KOPT-K1 (cell line): ENCODE results near the gene LRRC3B.
"Not testable (repeated sequence)": the region's sequence is repeated elsewhere in the genome, so short reads cannot be mapped to it uniquely, and the experiment has no call there.

Experiments
- H3K27ac ChIP-seq: fragments of 200-600 bp; sonication (generic); 2 replicates; pipeline ENCODE4 v1.5.1; 2016; ENCODE audit warnings: antibody characterized with exemption, mild to moderate bottlenecking, low read depth, low read length; ENCODE audit not compliant: poor library complexity, severe bottlenecking
- H3K36me3 ChIP-seq: fragments of 200-600 bp; sonication (generic); 2 replicates; pipeline ENCODE4 v1.5.1; 2017; ENCODE audit warnings: antibody characterized with exemption, mild to moderate bottlenecking, low read length, moderate library complexity; ENCODE audit not compliant: insufficient read depth
- H3K9me3 ChIP-seq: fragments of 200-600 bp; sonication (generic); 2 replicates; pipeline ENCODE4 v1.5.1; 2017; ENCODE audit warnings: antibody characterized with exemption, low read length, mild to moderate bottlenecking; ENCODE audit not compliant: insufficient read depth, poor library complexity, severe bottlenecking

Gene LRRC3B

GRCh38 chr3:26622621-26623418 lies at the start of gene LRRC3B:
LRRC3B (plus strand) TSS chr3:26622772; CDS start chr3:26709673, 86,901 bp downstream.
- Histone ChIP-seq H3K27ac (no peak within 1 kb of the TSS), H3K9me3 (peaks cover 6% of the 10 kb centered on the region), H3K36me3 (no peaks in the 10 kb centered on the region)

- H3K9me3 ChIP-seq: no peaks in the 10 kb centered on the region
These were observed 47.8 kb upstream of the LRRC3B start for GRCh38 chr3:26574766-26575165.

GRCh38 chr3:26579116-26579515 lies 43.5 kb upstream of the LRRC3B start:
- Histone ChIP-seq H3K36me3 (no peaks in the 10 kb centered on the region), H3K27ac (no peak overlapping the region)

More at GRCh38 chr3:26574766-26575165, 47.8 kb upstream of the LRRC3B start:
- no peak overlapping the region for H3K27ac ChIP-seq
- H3K36me3 ChIP-seq: no peaks in the 10 kb centered on the region

GRCh38 chr3:26587571-26587970 lies 35.0 kb upstream of the LRRC3B start:
- Histone ChIP-seq H3K36me3 (no peaks in the 10 kb centered on the region), H3K9me3 (no peaks in the 10 kb centered on the region), H3K27ac (no peak overlapping the region)

More at GRCh38 chr3:26579116-26579515, 43.5 kb upstream of the LRRC3B start:
- H3K9me3 ChIP-seq: no peaks in the 10 kb centered on the region

GRCh38 chr3:26588931-26589330 lies 33.6 kb upstream of the LRRC3B start:
- Histone ChIP-seq H3K27ac (no peak overlapping the region), H3K9me3 (no peaks in the 10 kb centered on the region)

GRCh38 chr3:26589678-26590077 lies 32.9 kb upstream of the LRRC3B start:
- H3K9me3 ChIP-seq: no peaks in the 10 kb centered on the region
- H3K36me3 ChIP-seq: no peaks in the 10 kb centered on the region
- no peak overlapping the region for H3K27ac ChIP-seq

More at GRCh38 chr3:26588931-26589330, 33.6 kb upstream of the LRRC3B start:
- H3K36me3 ChIP-seq: no peaks in the 10 kb centered on the region

GRCh38 chr3:26590919-26591484 lies 31.6 kb upstream of the LRRC3B start:
- H3K9me3 ChIP-seq: no peaks in the 10 kb centered on the region
- no peaks in the 10 kb centered on the region for H3K36me3 ChIP-seq
- H3K27ac ChIP-seq: no peak overlapping the region

GRCh38 chr3:26591926-26592325 lies 30.6 kb upstream of the LRRC3B start:
- Histone ChIP-seq H3K27ac (no peak overlapping the region), H3K36me3 (no peaks in the 10 kb centered on the region), H3K9me3 (no peaks in the 10 kb centered on the region)

GRCh38 chr3:26592451-26592850 lies 30.1 kb upstream of the LRRC3B start:
- no peak overlapping the region for H3K27ac ChIP-seq
- H3K9me3 ChIP-seq: no peaks in the 10 kb centered on the region
- H3K36me3 ChIP-seq: no peaks in the 10 kb centered on the region

- Histone ChIP-seq H3K27ac (no peak overlapping the region), H3K36me3 (no peaks in the 10 kb centered on the region), H3K9me3 (no peaks in the 10 kb centered on the region)
These were observed 26.2 kb upstream of the LRRC3B start for GRCh38 chr3:26596335-26596734.

GRCh38 chr3:26603311-26603710 lies 19.3 kb upstream of the LRRC3B start:
- peaks cover 23% of the 10 kb centered on the region for H3K9me3 ChIP-seq
- H3K36me3 ChIP-seq, H3K27ac ChIP-seq: not testable (repeated sequence)

GRCh38 chr3:26603771-26604170 lies 18.8 kb upstream of the LRRC3B start:
- not testable (repeated sequence) for H3K36me3 ChIP-seq, H3K27ac ChIP-seq
- H3K9me3 ChIP-seq: peaks cover 23% of the 10 kb centered on the region

GRCh38 chr3:26614006-26614685 lies 8.4 kb upstream of the LRRC3B start:
- no peaks in the 10 kb centered on the region for H3K36me3 ChIP-seq
- no peaks in the 10 kb centered on the region for H3K9me3 ChIP-seq
- H3K27ac ChIP-seq: no peak overlapping the region

GRCh38 chr3:26621176-26621575 lies 1.4 kb upstream of the LRRC3B start:
- Histone ChIP-seq H3K9me3 (peaks cover 6% of the 10 kb centered on the region), H3K36me3 (no peaks in the 10 kb centered on the region), H3K27ac (no peak overlapping the region)

- no peak overlapping the region for H3K27ac ChIP-seq
- H3K9me3 ChIP-seq: peaks cover 6% of the 10 kb centered on the region
- no peaks in the 10 kb centered on the region for H3K36me3 ChIP-seq
These were observed 509 bp upstream of the LRRC3B start for GRCh38 chr3:26621906-26622620.
